ENCODE measurements around the gene PRDX1.

The PRDX1 gene

GRCh38 chr1:45521413-45522323 is at the start of gene PRDX1:
PRDX1 (minus strand) TSS chr1:45521884; CDS start chr1:45519043, 2,841 bp downstream.
- DNase-seq (ENCODE audit: low read depth, low spot score), result peak; percentile 73
- peak within 1 kb of the TSS; percentile 82 for H3K27ac ChIP-seq

- DNase-seq (ENCODE audit: low read depth, low spot score), result no peak
- H3K27ac ChIP-seq, result no peak overlapping the region
Observed at GRCh38 chr1:45570631-45571030, 48.9 kb upstream of the PRDX1 start.

GRCh38 chr1:45569962-45570581 is 48.4 kb upstream of the PRDX1 start:
- DNase-seq (ENCODE audit: low read depth, low spot score), result no peak
- no peak overlapping the region for H3K27ac ChIP-seq

- no peak for DNase-seq (ENCODE audit: low read depth, low spot score)
- no peak overlapping the region for H3K27ac ChIP-seq
Observed at GRCh38 chr1:45569571-45569961, 47.9 kb upstream of the PRDX1 start.

- DNase-seq (ENCODE audit: low read depth, low spot score), result no peak
- H3K27ac ChIP-seq, result no peak overlapping the region
Observed at GRCh38 chr1:45568421-45568820, 46.7 kb upstream of the PRDX1 start.

GRCh38 chr1:45567911-45568310 is 46.2 kb upstream of the PRDX1 start:
- no peak overlapping the region for H3K27ac ChIP-seq
- DNase-seq (ENCODE audit: low read depth, low spot score), result no peak

- no peak overlapping the region for H3K27ac ChIP-seq
- DNase-seq (ENCODE audit: low read depth, low spot score), result no peak
Observed at GRCh38 chr1:45566722-45567121, 45.0 kb upstream of the PRDX1 start.

- no peak for DNase-seq (ENCODE audit: low read depth, low spot score)
- no peak overlapping the region for H3K27ac ChIP-seq
Observed at GRCh38 chr1:45563843-45564242, 42.2 kb upstream of the PRDX1 start.

- DNase-seq (ENCODE audit: low read depth, low spot score), result no peak
- H3K27ac ChIP-seq, result peak overlapping the region; percentile 34
Observed at GRCh38 chr1:45557422-45557944, 35.8 kb upstream of the PRDX1 start.

GRCh38 chr1:45554198-45554597 is 32.5 kb upstream of the PRDX1 start:
- no peak overlapping the region for H3K27ac ChIP-seq
- no peak for DNase-seq (ENCODE audit: low read depth, low spot score)

- no peak overlapping the region for H3K27ac ChIP-seq
Observed at GRCh38 chr1:45552331-45552730, 30.6 kb upstream of the PRDX1 start.

GRCh38 chr1:45551684-45552083 is 30.0 kb upstream of the PRDX1 start:
- no peak for DNase-seq (ENCODE audit: low read depth, low spot score)
- H3K27ac ChIP-seq, result peak overlapping the region; percentile 78

More at GRCh38 chr1:45552331-45552730, 30.6 kb upstream of the PRDX1 start:
- no peak for DNase-seq (ENCODE audit: low read depth, low spot score)

- no peak for DNase-seq (ENCODE audit: low read depth, low spot score)
- peak within 1 kb of the TSS; percentile 78 for H3K27ac ChIP-seq
Observed at GRCh38 chr1:45550401-45551351, 29.0 kb upstream of the PRDX1 start, which contains the start of gene AKR1A1. AKR1A1 (plus strand) TSS chr1:45550826; CDS start chr1:45561795, 10,969 bp downstream.

GRCh38 chr1:45545553-45546310 is 24.0 kb upstream of the PRDX1 start:
- no peak overlapping the region for H3K27ac ChIP-seq
- no peak for DNase-seq (ENCODE audit: low read depth, low spot score)

- H3K27ac ChIP-seq, result no peak overlapping the region
- DNase-seq (ENCODE audit: low read depth, low spot score), result no peak
Observed at GRCh38 chr1:45545019-45545493, 23.4 kb upstream of the PRDX1 start.

- H3K27ac ChIP-seq, result no peak overlapping the region
- DNase-seq (ENCODE audit: low read depth, low spot score), result no peak
Observed at GRCh38 chr1:45544530-45544929, 22.8 kb upstream of the PRDX1 start.

GRCh38 chr1:45543581-45544417 is 22.1 kb upstream of the PRDX1 start:
- no peak for DNase-seq (ENCODE audit: low read depth, low spot score)
- no peak overlapping the region for H3K27ac ChIP-seq

GRCh38 chr1:45542591-45542990 is 20.9 kb upstream of the PRDX1 start:
- DNase-seq (ENCODE audit: low read depth, low spot score), result no peak
- H3K27ac ChIP-seq, result no peak overlapping the region
